Coronary artery (tissue), 2 donors: ENCODE results near the gene FHIT.

Source experiments
- DNase-seq: peaks from one replicate; pipeline ENCODE4 v3.0.0-alpha.2; 2017; ENCODE audit warnings: low spot score
- H3K27ac ChIP-seq, 2 donors: fragments of 200-600 bp; sonication (generic); one replicate each; pipeline ENCODE4 v1.5.1; 2016 to 2019
- H3K4me3 ChIP-seq: fragments of 200-600 bp; sonication (generic); 2 replicates; pipeline ENCODE4 v1.5.1; 2016; ENCODE audit warnings: mild to moderate bottlenecking, moderate library complexity
- CTCF ChIP-seq: fragments of 200-600 bp; sonication (generic); IDR thresholded peaks from one replicate; pipeline ENCODE4 v1.5.1; 2019; ENCODE audit warnings: antibody characterized with exemption

FHIT gene

GRCh38 chr3:59782664-59783063 lies 1468.6 kb downstream of the FHIT start:
- TF ChIP-seq CTCF, result no peak
- H3K4me3 ChIP-seq, result no peak overlapping the region
- H3K27ac ChIP-seq, result no peak overlapping the region
- no peak for DNase-seq

GRCh38 chr3:59780209-59780608 lies 1471.0 kb downstream of the FHIT start:
- TF ChIP-seq CTCF, result no peak
- DNase-seq, result no peak

GRCh38 chr3:59779260-59779659 lies 1472.0 kb downstream of the FHIT start:
- H3K27ac ChIP-seq, result no peak overlapping the region
- H3K4me3 ChIP-seq, result no peak overlapping the region
- DNase-seq, result no peak
- no peak for TF ChIP-seq CTCF

More at GRCh38 chr3:59780209-59780608, 1471.0 kb downstream of the FHIT start:
- Histone ChIP-seq H3K27ac (no peak overlapping the region), H3K4me3 (no peak overlapping the region)

GRCh38 chr3:59777667-59778077 lies 1473.6 kb downstream of the FHIT start:
- H3K27ac ChIP-seq, result no peak overlapping the region
- H3K4me3 ChIP-seq, result no peak overlapping the region
- no peak for DNase-seq
- TF ChIP-seq CTCF, result no peak

GRCh38 chr3:59777066-59777465 lies 1474.2 kb downstream of the FHIT start:
- H3K27ac ChIP-seq, result no peak overlapping the region
- no peak overlapping the region for H3K4me3 ChIP-seq
- TF ChIP-seq CTCF, result no peak
- DNase-seq, result no peak

GRCh38 chr3:59775761-59776325 lies 1475.4 kb downstream of the FHIT start:
- Histone ChIP-seq H3K4me3 (no peak overlapping the region), H3K27ac (no peak overlapping the region)
- TF ChIP-seq CTCF, result no peak
- DNase-seq, result no peak

- no peak overlapping the region for H3K4me3 ChIP-seq
- H3K27ac ChIP-seq, result no peak overlapping the region
- no peak for TF ChIP-seq CTCF
- DNase-seq, result no peak
Observed at GRCh38 chr3:59775106-59775505, 1476.1 kb downstream of the FHIT start.
